Activated CD4-positive, alpha-beta T cell treated with anti-CD3 and anti-CD28 coated beads, Interleukin-2, amount 50 U/mL, for 1 hour (primary cell): Measurements from ENCODE around the gene HSPG2.
"Not testable (repeated sequence)": the region's sequence is repeated elsewhere in the genome, so short reads cannot be mapped to it uniquely, and the experiment has no call there.

Experiments
- DNase-seq: peaks from one replicate; pipeline ENCODE4 v3.0.0-alpha.2; 2020

Gene HSPG2

GRCh38 chr1:21937034-21937371 is at the start of gene HSPG2:
Gene HSPG2, minus strand, starts transcription at chr1:21937310. Its CDS starts 93 bp downstream, at chr1:21937217.
- DNase-seq, result no peak

GRCh38 chr1:21986386-21986785 is 49.3 kb upstream of the HSPG2 start:
- DNase-seq, result not testable (repeated sequence)

- DNase-seq, result not testable (repeated sequence)
Observed at GRCh38 chr1:21985893-21986292, 48.8 kb upstream of the HSPG2 start.

GRCh38 chr1:21983539-21983938 is 46.4 kb upstream of the HSPG2 start:
- not testable (repeated sequence) for DNase-seq

- DNase-seq, result not testable (repeated sequence)
Observed at GRCh38 chr1:21982122-21982521, 45.0 kb upstream of the HSPG2 start.

GRCh38 chr1:21981253-21981652 is 44.1 kb upstream of the HSPG2 start:
- not testable (repeated sequence) for DNase-seq

GRCh38 chr1:21980515-21981220 is 43.6 kb upstream of the HSPG2 start:
- not testable (repeated sequence) for DNase-seq

- not testable (repeated sequence) for DNase-seq
Observed at GRCh38 chr1:21978209-21978608, 41.1 kb upstream of the HSPG2 start.

GRCh38 chr1:21976703-21977239 is 39.7 kb upstream of the HSPG2 start, which contains the start of gene CELA3B:
Gene CELA3B, plus strand, starts transcription at chr1:21977022. Its CDS starts 18 bp downstream, at chr1:21977040.
- DNase-seq, result not testable (repeated sequence)

GRCh38 chr1:21975296-21975695 is 38.2 kb upstream of the HSPG2 start:
- DNase-seq, result not testable (repeated sequence)

GRCh38 chr1:21974699-21975098 is 37.6 kb upstream of the HSPG2 start:
- not testable (repeated sequence) for DNase-seq

- DNase-seq, result not testable (repeated sequence)
Observed at GRCh38 chr1:21973948-21974347, 36.8 kb upstream of the HSPG2 start.

GRCh38 chr1:21972973-21973441 is 35.9 kb upstream of the HSPG2 start:
- DNase-seq, result not testable (repeated sequence)

GRCh38 chr1:21970523-21970922 is 33.4 kb upstream of the HSPG2 start:
- not testable (repeated sequence) for DNase-seq

GRCh38 chr1:21969066-21969465 is 32.0 kb upstream of the HSPG2 start:
- DNase-seq, result not testable (repeated sequence)

GRCh38 chr1:21967216-21967615 is 30.1 kb upstream of the HSPG2 start:
- not testable (repeated sequence) for DNase-seq

- DNase-seq, result no peak
Observed at GRCh38 chr1:21966247-21967000, 29.3 kb upstream of the HSPG2 start.

- peak; percentile 85 for DNase-seq
Observed at GRCh38 chr1:21963477-21964217, 26.5 kb upstream of the HSPG2 start.

GRCh38 chr1:21961799-21962198 is 24.7 kb upstream of the HSPG2 start:
- no peak for DNase-seq

- DNase-seq, result no peak
Observed at GRCh38 chr1:21961337-21961736, 24.2 kb upstream of the HSPG2 start.

- peak; percentile 55 for DNase-seq
Observed at GRCh38 chr1:21956720-21957552, 19.8 kb upstream of the HSPG2 start.
